ENCODE measurements around the gene L1CAM.

The L1CAM gene

DNA sequence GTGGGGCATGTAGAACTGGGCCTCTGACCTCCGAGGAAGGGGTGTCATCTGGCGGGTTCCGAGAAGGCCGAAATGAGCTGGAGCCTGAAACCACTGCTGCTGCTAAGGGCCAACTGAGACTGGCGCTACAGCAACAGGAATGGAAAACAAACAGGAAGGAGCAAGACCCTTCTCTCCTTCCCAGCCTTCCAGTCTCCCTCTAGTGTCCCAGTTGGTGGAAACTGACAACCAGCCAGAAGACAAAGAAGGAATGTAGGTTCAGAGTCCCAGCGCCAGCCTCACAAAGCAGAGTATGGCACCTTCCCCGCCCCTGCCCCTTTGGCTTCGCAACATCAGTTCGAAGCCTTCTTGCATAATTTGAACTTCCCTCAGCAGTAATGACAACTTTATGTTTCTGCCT is 31.3 kb downstream of the L1CAM start:
- no peak for TF ChIP-seq REST (IDR thresholded peaks at IDR 0.05; ENCODE audit: insufficient read depth in 1 of 2, low read depth in 2 of 2, low read length in 2 of 2)
- no peak for TF ChIP-seq POLR2AphosphoS5 (IDR thresholded peaks at IDR 0.05; ENCODE audit: low read depth, low read length)
- no peak for TF ChIP-seq SIN3A (IDR thresholded peaks at IDR 0.05; ENCODE audit: borderline replicate concordance, insufficient read depth, low read length)
- no peak for TF ChIP-seq TAF1 (IDR thresholded peaks at IDR 0.05; ENCODE audit: borderline replicate concordance, insufficient read depth, low read length)
- TF ChIP-seq FOXP2 (optimal IDR thresholded peaks at IDR 0.05; ENCODE audit: borderline replicate concordance, extremely low read depth, extremely low read length, insufficient read depth), result no peak

GRCh38 chrX:153853902-153854267 is 32.1 kb downstream of the L1CAM start:
- no peak for TF ChIP-seq FOXP2 (optimal IDR thresholded peaks at IDR 0.05; ENCODE audit: borderline replicate concordance, extremely low read depth, extremely low read length, insufficient read depth)

DNA sequence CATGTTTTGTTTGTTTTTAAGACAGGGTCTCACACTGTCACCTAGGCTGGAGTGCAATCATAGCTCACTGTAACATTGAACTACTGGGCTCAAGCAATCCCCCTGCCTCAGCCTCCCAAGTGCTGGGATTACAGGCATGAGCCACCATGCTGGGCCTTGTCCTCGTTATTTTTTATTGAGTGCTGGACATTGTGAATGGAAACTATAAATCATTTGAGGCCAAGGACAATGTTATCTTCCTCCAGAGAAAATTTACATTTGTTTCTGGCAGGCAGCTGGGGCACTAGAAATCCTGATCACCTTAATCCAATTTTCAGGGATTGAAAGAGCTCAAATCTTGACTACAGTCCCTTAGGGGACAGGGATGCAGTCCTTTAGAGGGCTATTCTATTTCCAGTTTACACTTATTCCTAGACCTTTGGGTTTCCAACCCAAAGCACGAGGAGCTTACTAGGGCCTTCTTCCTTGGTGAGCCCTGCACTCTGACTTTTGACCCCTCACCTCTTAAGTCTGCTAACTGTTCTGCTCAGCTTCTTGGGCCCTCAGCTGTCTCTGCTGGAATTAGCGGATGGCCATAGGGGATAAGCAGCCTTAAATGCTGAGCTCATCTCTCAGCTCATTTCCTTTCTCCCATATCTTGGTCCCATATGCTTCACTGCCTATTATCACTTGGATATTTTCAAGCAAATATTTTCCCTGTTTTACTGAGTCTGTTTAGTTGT is 32.6 kb downstream of the L1CAM start:
- TF ChIP-seq FOXP2 (optimal IDR thresholded peaks at IDR 0.05; ENCODE audit: borderline replicate concordance, extremely low read depth, extremely low read length, insufficient read depth) (no peak), SIN3A (IDR thresholded peaks at IDR 0.05; ENCODE audit: borderline replicate concordance, insufficient read depth, low read length) (no peak), POLR2AphosphoS5 (IDR thresholded peaks at IDR 0.05; ENCODE audit: low read depth, low read length) (no peak), TAF1 (IDR thresholded peaks at IDR 0.05; ENCODE audit: borderline replicate concordance, insufficient read depth, low read length) (no peak), REST (IDR thresholded peaks at IDR 0.05; ENCODE audit: insufficient read depth in 1 of 2, low read depth in 2 of 2, low read length in 2 of 2) (no peak)

GRCh38 chrX:153851981-153852380 is 34.0 kb downstream of the L1CAM start:
- no peak for TF ChIP-seq SIN3A (IDR thresholded peaks at IDR 0.05; ENCODE audit: borderline replicate concordance, insufficient read depth, low read length)
- TF ChIP-seq FOXP2 (optimal IDR thresholded peaks at IDR 0.05; ENCODE audit: borderline replicate concordance, extremely low read depth, extremely low read length, insufficient read depth), result no peak
- no peak for TF ChIP-seq POLR2AphosphoS5 (IDR thresholded peaks at IDR 0.05; ENCODE audit: low read depth, low read length)
- no peak for TF ChIP-seq REST (IDR thresholded peaks at IDR 0.05; ENCODE audit: insufficient read depth in 1 of 2, low read depth in 2 of 2, low read length in 2 of 2)
- no peak for TF ChIP-seq TAF1 (IDR thresholded peaks at IDR 0.05; ENCODE audit: borderline replicate concordance, insufficient read depth, low read length)

GRCh38 chrX:153848325-153848724 is 37.6 kb downstream of the L1CAM start:
- no peak for TF ChIP-seq SIN3A (IDR thresholded peaks at IDR 0.05; ENCODE audit: borderline replicate concordance, insufficient read depth, low read length)
- TF ChIP-seq POLR2AphosphoS5 (IDR thresholded peaks at IDR 0.05; ENCODE audit: low read depth, low read length), result no peak
- no peak for TF ChIP-seq FOXP2 (optimal IDR thresholded peaks at IDR 0.05; ENCODE audit: borderline replicate concordance, extremely low read depth, extremely low read length, insufficient read depth)
- no peak for TF ChIP-seq TAF1 (IDR thresholded peaks at IDR 0.05; ENCODE audit: borderline replicate concordance, insufficient read depth, low read length)
- no peak for TF ChIP-seq REST (IDR thresholded peaks at IDR 0.05; ENCODE audit: insufficient read depth in 1 of 2, low read depth in 2 of 2, low read length in 2 of 2)
